Thyroid gland (tissue), 4 donors: Measurements from ENCODE around the gene LMX1B.

Experiments used
- CTCF ChIP-seq, 6 experiments: fragments of 200-600 bp in 3 of 6; fragments of 450-650 bp in 3 of 6; sonication (generic) in 3 of 6; IDR thresholded peaks; one replicate each; pipeline ENCODE4 v1.5.1; 2016 to 2019; ENCODE audit warnings: antibody characterized with exemption in 6 of 6, mild to moderate bottlenecking in 2 of 6, inconsistent platforms in 1 of 6, moderate library complexity in 1 of 6
- POLR2A ChIP-seq, 2 donors: fragments of 450-650 bp; IDR thresholded peaks; one replicate each; pipeline ENCODE4 v1.6.1; 2017; ENCODE audit warnings: antibody characterized with exemption in 2 of 2, mild to moderate bottlenecking in 2 of 2, moderate library complexity in 1 of 2

GRCh38 chr9:126681336-126681735 is 67.6 kb downstream of the LMX1B start:
- TF ChIP-seq CTCF (IDR thresholded peaks at IDR 0.05) (no peak), POLR2A (IDR thresholded peaks at IDR 0.05) (no peak)
